Measurements from ENCODE around the gene EML6. TPM values are rescaled to one million over a fixed set of nuclear protein-coding genes. Genes with fewer than 3 reads are reported as not detected.

Gene EML6
- total and polyA plus RNA-seq, 2 donors (not counting 1 experiment from before 2014, with no cell fraction given), result 0.34 to 1.3 TPM

GRCh38 chr2:54676656-54677055 is 46.8 kb upstream of the EML6 start:
- Histone ChIP-seq H3K27me3 (ENCODE audit: control insufficient read depth, insufficient read depth, low read length) (no peaks in the 10 kb centered on the region), H2AFZ (ENCODE audit: low read length) (no peak overlapping the region), H4K20me1 (ENCODE audit: control insufficient read depth, extremely low read depth, insufficient read depth, low read length) (no peaks in the 10 kb centered on the region), H3K9ac (ENCODE audit: insufficient read depth, low read length) (no peak overlapping the region), H3K4me3 (replicated peaks in 1 of 4; ENCODE audit: control extremely low read depth in 1 of 4, insufficient read depth in 1 of 4, low read depth in 3 of 4, low read length in 4 of 4) (no peak overlapping the region), H3K79me2 (ENCODE audit: control insufficient read depth, insufficient read depth, low read length) (no peaks in the 10 kb centered on the region), H3K9me3 (ENCODE audit: control insufficient read depth, insufficient read depth, low read depth, low read length) (no peaks in the 10 kb centered on the region), H3K27ac (ENCODE audit: insufficient read depth, low read length) (no peak overlapping the region), H3K36me3 (ENCODE audit: control insufficient read depth, insufficient read depth, low read length) (no peaks in the 10 kb centered on the region), H3K4me2 (ENCODE audit: extremely low read depth, insufficient read depth, low read length) (no peak overlapping the region), H3K4me1 (ENCODE audit: control insufficient read depth, extremely low read depth, insufficient read depth, low read length) (peaks cover 17% of the 10 kb centered on the region)
- peak in 1 of 2 donors; percentile 55 for DNase-seq (ENCODE audit: low read depth in 2 of 2)
- no peak for TF ChIP-seq CTCF (conservative IDR thresholded peaks at IDR 0.05 in 1 of 2, IDR thresholded peaks at IDR 0.05 in 1 of 2; ENCODE audit: low read depth in 1 of 2, low read length in 2 of 2)
- TF ChIP-seq EZH2 (IDR thresholded peaks at IDR 0.05; ENCODE audit: low read length, missing control alignments), result no peak

GRCh38 chr2:54677476-54678265 is 45.8 kb upstream of the EML6 start:
- no peak for DNase-seq (ENCODE audit: low read depth in 2 of 2)
- no peak overlapping the region for H3K4me3 ChIP-seq (replicated peaks in 1 of 4; ENCODE audit: control extremely low read depth in 1 of 4, insufficient read depth in 1 of 4, low read depth in 3 of 4, low read length in 4 of 4)
- no peaks in the 10 kb centered on the region for H3K27me3 ChIP-seq (ENCODE audit: control insufficient read depth, insufficient read depth, low read length)
- H3K27ac ChIP-seq (ENCODE audit: insufficient read depth, low read length), result no peak overlapping the region
- no peak overlapping the region for H3K9ac ChIP-seq (ENCODE audit: insufficient read depth, low read length)
- no peaks in the 10 kb centered on the region for H3K79me2 ChIP-seq (ENCODE audit: control insufficient read depth, insufficient read depth, low read length)
- no peak overlapping the region for H2AFZ ChIP-seq (ENCODE audit: low read length)
- peaks cover 17% of the 10 kb centered on the region for H3K4me1 ChIP-seq (ENCODE audit: control insufficient read depth, extremely low read depth, insufficient read depth, low read length)
- H4K20me1 ChIP-seq (ENCODE audit: control insufficient read depth, extremely low read depth, insufficient read depth, low read length), result no peaks in the 10 kb centered on the region
- TF ChIP-seq EZH2 (IDR thresholded peaks at IDR 0.05; ENCODE audit: low read length, missing control alignments), result no peak
- TF ChIP-seq CTCF (conservative IDR thresholded peaks at IDR 0.05 in 1 of 2, IDR thresholded peaks at IDR 0.05 in 1 of 2; ENCODE audit: low read depth in 1 of 2, low read length in 2 of 2), result no peak
- H3K36me3 ChIP-seq (ENCODE audit: control insufficient read depth, insufficient read depth, low read length), result no peaks in the 10 kb centered on the region
- H3K9me3 ChIP-seq (ENCODE audit: control insufficient read depth, insufficient read depth, low read depth, low read length), result no peaks in the 10 kb centered on the region
- H3K4me2 ChIP-seq (ENCODE audit: extremely low read depth, insufficient read depth, low read length), result no peak overlapping the region

- no peak overlapping the region for H2AFZ ChIP-seq (ENCODE audit: low read length)
- no peak overlapping the region for H3K27ac ChIP-seq (ENCODE audit: insufficient read depth, low read length)
- H3K4me3 ChIP-seq (replicated peaks in 1 of 4; ENCODE audit: control extremely low read depth in 1 of 4, insufficient read depth in 1 of 4, low read depth in 3 of 4, low read length in 4 of 4), result no peak overlapping the region
- H3K79me2 ChIP-seq (ENCODE audit: control insufficient read depth, insufficient read depth, low read length), result no peaks in the 10 kb centered on the region
- no peaks in the 10 kb centered on the region for H3K36me3 ChIP-seq (ENCODE audit: control insufficient read depth, insufficient read depth, low read length)
- no peak overlapping the region for H3K9ac ChIP-seq (ENCODE audit: insufficient read depth, low read length)
- H3K9me3 ChIP-seq (ENCODE audit: control insufficient read depth, insufficient read depth, low read depth, low read length), result no peaks in the 10 kb centered on the region
- no peak for DNase-seq (ENCODE audit: low read depth in 2 of 2)
- no peaks in the 10 kb centered on the region for H3K27me3 ChIP-seq (ENCODE audit: control insufficient read depth, insufficient read depth, low read length)
- TF ChIP-seq CTCF (conservative IDR thresholded peaks at IDR 0.05 in 1 of 2, IDR thresholded peaks at IDR 0.05 in 1 of 2; ENCODE audit: low read depth in 1 of 2, low read length in 2 of 2) (no peak), EZH2 (IDR thresholded peaks at IDR 0.05; ENCODE audit: low read length, missing control alignments) (no peak)
- H3K4me2 ChIP-seq (ENCODE audit: extremely low read depth, insufficient read depth, low read length), result no peak overlapping the region
- no peaks in the 10 kb centered on the region for H4K20me1 ChIP-seq (ENCODE audit: control insufficient read depth, extremely low read depth, insufficient read depth, low read length)
- H3K4me1 ChIP-seq (ENCODE audit: control insufficient read depth, extremely low read depth, insufficient read depth, low read length), result peaks cover 8% of the 10 kb centered on the region
These were observed 44.7 kb upstream of the EML6 start for GRCh38 chr2:54678719-54679118.

All from fibroblast of lung (primary cell).